Body of pancreas (tissue), 4 donors: ENCODE results near the gene TBX20. TPM values are rescaled to one million over a fixed set of nuclear protein-coding genes. Genes with fewer than 3 reads are reported as not detected.

Experiments
- ATAC-seq: fragments of 150-250 bp; one replicate; pipeline ENCODE4 v1.9.1; 2016
- DNase-seq, 4 donors: peaks; one replicate each; pipeline ENCODE4 v3.0.0-alpha.2; 2019
- H3K27ac ChIP-seq, 4 donors: fragments of 200-600 bp; sonication (generic); 1 replicate in 3 of 4; 2 replicates in 1 of 4; pipeline versions ENCODE4 v1.5.1 to v1.6.1; 2016 to 2019; ENCODE audit warnings: mild to moderate bottlenecking in 1 of 4, mixed read lengths in 1 of 4, moderate library complexity in 1 of 4
- H3K27me3 ChIP-seq, 2 donors: fragments of 200-600 bp; sonication (generic); one replicate each; pipeline ENCODE4 v1.6.0; 2016; ENCODE audit warnings: mild to moderate bottlenecking in 1 of 2
- H3K36me3 ChIP-seq, 2 donors: fragments of 200-600 bp; sonication (generic); replicated peaks in 1 of 2; 2 replicates each; pipeline ENCODE4 v1.5.1; 2016; ENCODE audit warnings: low read depth in 2 of 2; ENCODE audit not compliant: insufficient read depth in 1 of 2
- H3K4me1 ChIP-seq: fragments of 200-600 bp; sonication (generic); one replicate; pipeline ENCODE4 v1.6.0; 2016
- H3K4me3 ChIP-seq, 2 donors: fragments of 200-600 bp; sonication (generic); 1 replicate in 1 of 2; 2 replicates in 1 of 2; pipeline ENCODE4 v1.5.1; 2016 to 2019
- H3K9me3 ChIP-seq, 3 donors: fragments of 200-600 bp; sonication (generic); 1 replicate in 2 of 3; 2 replicates in 1 of 3; pipeline ENCODE4 v1.5.1; 2016
- POLR2A ChIP-seq, 3 donors: fragments of 450-650 bp; IDR thresholded peaks; one replicate each; pipeline ENCODE4 v1.6.1; 2016; ENCODE audit warnings: antibody characterized with exemption in 3 of 3, mild to moderate bottlenecking in 2 of 3
- WGBS, 2 donors: methylation state at CpG; one replicate each; pipeline ENCODE4 v1.1.5; 2017; 5-methylcytosine and 5-hydroxymethylcytosine counted together
- intact Hi-C: fragments of 100-400 bp; cut with DNase I; formaldehyde crosslinking; loops from one replicate; pipeline ENCODE4 v1.15.1; 2023
- total RNA-seq, 2 donors: library from RNA; depleted of rRNA; stranded (reverse); fragments of >200 nt; gene quantifications; one replicate each; pipeline ENCODE4 v1.1.0, GENCODE V29; 2016
- TF ChIP-seq, protein P1 (sequence below), 7 experiments: fragments of 450-650 bp in 4 of 7; fragments of 200-600 bp in 3 of 7; sonication (generic) in 3 of 7; IDR thresholded peaks; one replicate each; pipeline ENCODE4 v1.5.1; 2016 to 2019; ENCODE audit warnings: antibody characterized with exemption in 7 of 7

The TBX20 gene
- total RNA-seq, 2 donors from 2014 or later, result not detected

DNA sequence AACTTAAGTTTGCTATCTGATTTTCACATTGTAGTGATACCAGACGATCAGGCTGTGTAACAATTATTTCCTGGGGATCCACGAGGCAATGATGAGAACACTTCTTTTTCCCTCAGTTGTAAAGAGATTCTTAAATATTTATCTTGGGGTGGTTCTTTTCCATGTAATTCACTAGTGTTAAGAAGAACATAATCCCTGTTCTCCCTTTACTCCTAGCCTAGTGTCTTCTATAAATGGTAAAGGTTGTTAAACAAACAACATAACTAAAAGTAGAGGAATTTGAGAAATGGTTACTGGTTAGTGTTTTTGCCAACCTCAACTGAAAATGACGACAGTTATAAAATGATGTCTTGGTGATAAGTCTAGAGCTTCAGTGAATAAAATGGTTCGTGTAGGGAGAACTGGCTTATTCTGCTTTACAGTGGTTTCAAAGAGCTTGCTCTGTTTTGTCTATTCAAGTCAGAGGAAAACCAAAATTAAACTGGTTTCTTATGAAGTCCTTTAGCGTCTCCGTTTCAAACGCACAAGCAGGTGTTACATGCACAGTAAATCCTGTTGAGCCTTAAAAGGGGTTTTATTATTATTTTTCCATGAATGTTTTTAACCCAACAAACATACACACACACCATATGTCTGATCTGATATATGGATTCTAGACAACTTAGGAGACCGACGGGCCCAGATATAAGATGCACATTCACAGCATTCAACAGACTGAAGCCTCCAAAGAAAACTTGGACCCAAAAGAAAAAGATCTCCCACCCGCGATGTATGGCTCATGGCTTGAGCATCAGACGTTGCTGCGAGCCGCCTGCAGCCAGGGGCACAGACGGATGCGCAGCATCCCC is 1.1 kb downstream of the TBX20 start:
- 4% methylated on average over 11 to 16 of the region's 16 CpGs for WGBS, 2 donors
- TF ChIP-seq, protein P1, sequence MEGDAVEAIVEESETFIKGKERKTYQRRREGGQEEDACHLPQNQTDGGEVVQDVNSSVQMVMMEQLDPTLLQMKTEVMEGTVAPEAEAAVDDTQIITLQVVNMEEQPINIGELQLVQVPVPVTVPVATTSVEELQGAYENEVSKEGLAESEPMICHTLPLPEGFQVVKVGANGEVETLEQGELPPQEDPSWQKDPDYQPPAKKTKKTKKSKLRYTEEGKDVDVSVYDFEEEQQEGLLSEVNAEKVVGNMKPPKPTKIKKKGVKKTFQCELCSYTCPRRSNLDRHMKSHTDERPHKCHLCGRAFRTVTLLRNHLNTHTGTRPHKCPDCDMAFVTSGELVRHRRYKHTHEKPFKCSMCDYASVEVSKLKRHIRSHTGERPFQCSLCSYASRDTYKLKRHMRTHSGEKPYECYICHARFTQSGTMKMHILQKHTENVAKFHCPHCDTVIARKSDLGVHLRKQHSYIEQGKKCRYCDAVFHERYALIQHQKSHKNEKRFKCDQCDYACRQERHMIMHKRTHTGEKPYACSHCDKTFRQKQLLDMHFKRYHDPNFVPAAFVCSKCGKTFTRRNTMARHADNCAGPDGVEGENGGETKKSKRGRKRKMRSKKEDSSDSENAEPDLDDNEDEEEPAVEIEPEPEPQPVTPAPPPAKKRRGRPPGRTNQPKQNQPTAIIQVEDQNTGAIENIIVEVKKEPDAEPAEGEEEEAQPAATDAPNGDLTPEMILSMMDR (IDR thresholded peaks at IDR 0.05), result no peak
- TF ChIP-seq POLR2A (IDR thresholded peaks at IDR 0.05), result no peak
- H3K27ac ChIP-seq, result no peak overlapping the region

DNA sequence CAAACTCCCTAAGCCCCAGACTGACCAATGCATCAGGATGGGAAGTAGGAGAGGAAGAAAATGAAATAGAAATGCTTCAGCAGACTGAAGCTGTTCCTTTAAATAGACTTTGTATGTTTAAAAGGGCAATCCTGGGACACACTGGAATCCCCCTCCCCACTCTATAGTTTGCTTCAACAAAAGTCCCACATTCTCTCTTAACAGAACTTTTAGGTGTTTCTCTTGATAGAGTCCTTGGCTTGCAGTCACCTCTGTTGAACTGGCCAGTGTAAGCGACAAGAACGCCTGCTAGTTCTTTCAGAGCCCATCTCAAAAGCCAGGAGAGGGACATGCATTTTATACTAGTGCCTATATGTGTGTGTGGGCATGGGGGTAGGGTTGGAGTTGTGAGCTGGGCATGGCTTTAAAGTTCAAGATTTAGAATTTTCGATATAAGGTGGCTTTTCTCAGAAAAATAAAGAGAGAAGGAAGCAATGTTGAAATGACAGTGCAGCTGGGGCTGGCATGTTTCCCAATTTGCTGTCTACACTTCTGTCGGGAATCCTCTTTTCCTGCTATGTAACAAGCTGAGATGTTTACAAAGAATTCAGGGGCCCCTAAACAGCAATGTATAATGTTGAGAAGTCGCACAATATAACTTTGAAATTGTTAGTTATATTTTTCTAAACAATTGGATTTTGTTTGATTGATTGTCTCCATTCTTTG is 2.1 kb downstream of the TBX20 start:
- H3K4me1 ChIP-seq, result peaks cover 9% of the 10 kb centered on the region
- intact Hi-C loops, result no loop called here
- TF ChIP-seq POLR2A (IDR thresholded peaks at IDR 0.05), result no peak
- DNase-seq (no peak), ATAC-seq (no peak)
- no peaks in the 10 kb centered on the region for H3K9me3 ChIP-seq
- no peak overlapping the region for H3K27ac ChIP-seq
- H3K4me3 ChIP-seq, result no peak overlapping the region
- H3K27me3 ChIP-seq, result peaks cover 0 to 34% of the 10 kb centered on the region in 2 donors
- H3K36me3 ChIP-seq, result no peaks in the 10 kb centered on the region
- 6 to 9% methylated on average over 5 of the region's 5 CpGs for WGBS, 2 donors

More for the DNA sequence above, 1.1 kb downstream of the TBX20 start:
- H3K9me3 ChIP-seq, result no peaks in the 10 kb centered on the region
- intact Hi-C loops, result no loop called here
- H3K27me3 ChIP-seq, result peaks cover 0 to 34% of the 10 kb centered on the region in 2 donors
- no peak for ATAC-seq
- no peaks in the 10 kb centered on the region for H3K36me3 ChIP-seq
- peaks cover 15% of the 10 kb centered on the region for H3K4me1 ChIP-seq
- no peak for DNase-seq
- no peak overlapping the region for H3K4me3 ChIP-seq

DNA sequence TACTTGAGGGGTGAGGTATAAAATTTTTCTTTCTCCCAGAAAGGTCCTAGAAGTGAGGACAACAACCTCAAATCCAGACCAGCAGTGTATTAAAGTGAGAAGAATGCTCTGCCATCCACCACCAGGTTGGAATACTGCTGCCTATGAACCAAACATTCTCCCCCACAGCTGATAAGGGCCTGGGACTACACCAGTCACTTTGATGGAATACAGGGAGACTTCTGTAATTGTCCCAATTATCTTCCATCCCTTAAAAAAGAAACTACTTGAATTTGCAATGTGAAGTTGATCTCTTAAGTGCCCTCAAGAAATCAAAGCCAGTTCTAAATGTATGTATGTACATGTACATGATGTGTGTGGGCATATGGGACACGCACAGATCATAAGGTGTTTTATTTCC is 3.0 kb downstream of the TBX20 start:
- intact Hi-C loops, result no loop called here
- Histone ChIP-seq H3K4me1 (peaks cover 9% of the 10 kb centered on the region), H3K9me3 (no peaks in the 10 kb centered on the region), H3K27me3 (peaks cover 0 to 34% of the 10 kb centered on the region in 2 donors), H3K4me3 (no peak overlapping the region), H3K36me3 (no peaks in the 10 kb centered on the region), H3K27ac (no peak overlapping the region)
- TF ChIP-seq, protein P1 (IDR thresholded peaks at IDR 0.05), result no peak
- no peak for TF ChIP-seq POLR2A (IDR thresholded peaks at IDR 0.05)
- ATAC-seq (no peak), DNase-seq (no peak)
- 33 to 57% methylated on average over 1 of the region's 1 CpG for WGBS, 2 donors

GRCh38 chr7:35250452-35250851 is 3.4 kb downstream of the TBX20 start:
- intact Hi-C loops, result no loop called here
- DNase-seq (no peak), ATAC-seq (no peak)
- H3K36me3 ChIP-seq, result no peaks in the 10 kb centered on the region
- no peak overlapping the region for H3K4me3 ChIP-seq
- no peak overlapping the region for H3K27ac ChIP-seq
- no peaks in the 10 kb centered on the region for H3K9me3 ChIP-seq
- H3K27me3 ChIP-seq, result peaks cover 0 to 29% of the 10 kb centered on the region in 2 donors
- TF ChIP-seq, protein P1 (IDR thresholded peaks at IDR 0.05), result no peak
- no peak for TF ChIP-seq POLR2A (IDR thresholded peaks at IDR 0.05)
- 5 to 10% methylated on average over 2 of the region's 2 CpGs for WGBS, 2 donors
- H3K4me1 ChIP-seq, result peaks cover 9% of the 10 kb centered on the region

- H3K4me1 ChIP-seq, result peaks cover 9% of the 10 kb centered on the region
- TF ChIP-seq, protein P1 (IDR thresholded peaks at IDR 0.05), result no peak
- no peak for TF ChIP-seq POLR2A (IDR thresholded peaks at IDR 0.05)
- no peaks in the 10 kb centered on the region for H3K36me3 ChIP-seq
- peaks cover 0 to 22% of the 10 kb centered on the region in 2 donors for H3K27me3 ChIP-seq
- 11 to 18% methylated on average over 3 to 5 of the region's 5 CpGs for WGBS, 2 donors
- H3K27ac ChIP-seq, result no peak overlapping the region
- intact Hi-C loops, result no loop called here
- no peak overlapping the region for H3K4me3 ChIP-seq
- DNase-seq (no peak), ATAC-seq (no peak)
- no peaks in the 10 kb centered on the region for H3K9me3 ChIP-seq
These were observed 4.4 kb downstream of the TBX20 start for GRCh38 chr7:35249537-35249907.
